GM12878 (cell line): Measurements from ENCODE around the gene SDC1. TPM values are rescaled to one million over a fixed set of nuclear protein-coding genes. Genes with fewer than 3 reads are reported as not detected.

Source experiments
- BACH1 ChIP-seq: fragments of 450-650 bp; IDR thresholded peaks from 2 replicates; pipeline ENCODE4 v1.6.1; 2017; ENCODE audit warnings: mild to moderate bottlenecking, borderline replicate concordance
- BHLHE40 ChIP-seq, 2 experiments: fragments of 450-650 bp in 1 of 2; IDR thresholded peaks; 2 replicates each; pipeline ENCODE4 v1.6.1; 2011 to 2017; ENCODE audit warnings: low read depth in 2 of 2, borderline replicate concordance in 1 of 2, improper control_type of control experiment in 1 of 2, low read length in 1 of 2, mild to moderate bottlenecking in 1 of 2
- BRCA1 ChIP-seq: IDR thresholded peaks from 2 replicates; pipeline ENCODE4 v1.6.1; 2011; ENCODE audit warnings: low read depth, low read length, improper control_type of control experiment
- CBX3 ChIP-seq: fragments of 200-600 bp; sonication (generic); IDR thresholded peaks from 2 replicates; pipeline ENCODE4 v1.6.1; 2016; ENCODE audit warnings: low read depth, borderline replicate concordance
- CEBPB ChIP-seq, 2 experiments: fragments of 150-350 bp in 1 of 2; IDR thresholded peaks; 2 replicates each; pipeline ENCODE4 v1.6.1; 2012 to 2014; ENCODE audit warnings: low read depth in 2 of 2, low read length in 2 of 2, borderline replicate concordance in 1 of 2, inconsistent platforms in 1 of 2
- CHD4 ChIP-seq: fragments of 200-600 bp; sonication (generic); IDR thresholded peaks from 2 replicates; pipeline ENCODE4 v1.6.1; 2016; ENCODE audit warnings: mild to moderate bottlenecking
- CREM ChIP-seq: IDR thresholded peaks from 2 replicates; pipeline ENCODE4 v1.6.1; 2014; ENCODE audit warnings: antibody characterized with exemption, low read depth
- EED ChIP-seq: sonication (generic); IDR thresholded peaks from 2 replicates; pipeline ENCODE4 v1.6.1; 2016; ENCODE audit warnings: antibody characterized with exemption, low read depth
- FOXM1 ChIP-seq: IDR thresholded peaks from 2 replicates; pipeline ENCODE4 v1.6.1; 2012; ENCODE audit warnings: low read depth, mild to moderate bottlenecking, inconsistent platforms, low read length, moderate library complexity
- GATAD2B ChIP-seq: fragments of 450-650 bp; conservative IDR thresholded peaks from 2 replicates; pipeline ENCODE4 v1.6.1; 2017; ENCODE audit warnings: low read depth, mild to moderate bottlenecking, moderate library complexity
- IKZF2 ChIP-seq, 2 experiments: fragments of 450-650 bp; IDR thresholded peaks; 2 replicates each; pipeline ENCODE4 v1.6.1; 2017; ENCODE audit warnings: mild to moderate bottlenecking in 2 of 2, moderate library complexity in 2 of 2
- IRF3 ChIP-seq: fragments of 450-650 bp; IDR thresholded peaks from 2 replicates; pipeline ENCODE4 v1.6.1; 2014; ENCODE audit warnings: mild to moderate bottlenecking
- MTA3 ChIP-seq: IDR thresholded peaks from 2 replicates; pipeline ENCODE4 v1.6.1; 2012; ENCODE audit warnings: low read length, inconsistent platforms, borderline replicate concordance
- NFIC ChIP-seq: IDR thresholded peaks from 2 replicates; pipeline ENCODE4 v1.6.1; 2012; ENCODE audit warnings: low read depth, mild to moderate bottlenecking, inconsistent platforms, low read length, moderate library complexity
- NRF1 ChIP-seq: conservative IDR thresholded peaks from 2 replicates; pipeline ENCODE4 v1.6.1; 2011; ENCODE audit warnings: mild to moderate bottlenecking, low read depth, low read length, improper control_type of control experiment
- PML ChIP-seq: IDR thresholded peaks from 2 replicates; pipeline ENCODE4 v1.6.1; 2012; ENCODE audit warnings: low read length, inconsistent platforms
- POLR2AphosphoS2 ChIP-seq: IDR thresholded peaks from 2 replicates; pipeline ENCODE4 v1.6.1; 2011; ENCODE audit warnings: low read depth, mild to moderate bottlenecking, low read length, improper control_type of control experiment, moderate library complexity
- REST ChIP-seq: IDR thresholded peaks from 2 replicates; pipeline ENCODE4 v1.6.1; 2012; ENCODE audit warnings: mild to moderate bottlenecking, low read depth, low read length
- SIX5 ChIP-seq: IDR thresholded peaks from 2 replicates; pipeline ENCODE4 v1.6.1; 2011; ENCODE audit warnings: mild to moderate bottlenecking, low read depth, low read length, moderate library complexity; ENCODE audit not compliant: severe bottlenecking
- SP1 ChIP-seq: IDR thresholded peaks from one replicate; pipeline ENCODE4 v1.6.1; 2011; ENCODE audit warnings: low read depth, low read length
- USF2 ChIP-seq: IDR thresholded peaks from 2 replicates; pipeline ENCODE4 v1.6.1; 2011; ENCODE audit warnings: low read depth, low read length, improper control_type of control experiment, borderline replicate concordance
- ZBTB11 ChIP-seq: fragments of 450-650 bp; formaldehyde crosslinking; IDR thresholded peaks from 2 replicates; pipeline ENCODE4 v1.5.0; 2022; ENCODE audit warnings: mild to moderate bottlenecking, missing genetic modification characterization
- ZZZ3 ChIP-seq: IDR thresholded peaks from 2 replicates; pipeline ENCODE4 v1.6.1; 2011; ENCODE audit warnings: low read depth; ENCODE audit not compliant: control insufficient read depth, insufficient read length
- polyA plus RNA-seq, 11 experiments: library from polyadenylated mRNA; depleted of rRNA in 4 of 11; unstranded in 6 of 11; stranded (reverse) in 5 of 11; fragments of >200 nt; fragmentation: Nextera tagmentation in 4 of 11; fragmentation: Illumina TruSeq in 1 of 11; extraction: Ambion mirVana in 4 of 11; extraction: Trizol in 1 of 11; gene quantifications; 1 replicate in 1 of 11; 2 replicates in 10 of 11; pipeline versions ENCODE4 v1.2.1 to v1.2.3, GENCODE V29; 2011 to 2016; ENCODE audit warnings: inconsistent platforms in 2 of 11, missing spikeins in 2 of 11, low read depth in 1 of 11
- total RNA-seq, 4 experiments: library from RNA; depleted of rRNA in 3 of 4; stranded (reverse); fragments of >200 nt in 3 of 4; fragmentation: Illumina TruSeq in 1 of 4; extraction: Trizol in 1 of 4; gene quantifications; 2 replicates each; pipeline versions ENCODE4 v1.2.1 to v1.2.3, GENCODE V29; 2013 to 2021

Gene SDC1
- total and polyA plus RNA-seq, 10 of the 15 experiments (the other 5 are each of a cell fraction or from before 2014, with no cell fraction given), result 0.85 to 36.8 (median 23.7) TPM

GRCh38 chr2:20223407-20224163 lies 1.3 kb downstream of the SDC1 start (continued):
- TF ChIP-seq ZBTB11 (CRISPR knock-in tag) (no peak), EED (no peak), NRF1 (no peak), BRCA1 (no peak), POLR2AphosphoS2 (no peak), PML (no peak), BACH1 (no peak), CHD4 (no peak), CBX3 (no peak), IRF3 (no peak), CEBPB (IDR thresholded peaks at IDR 0.05; ENCODE audit: borderline replicate concordance in 1 of 2, low read depth in 2 of 2, low read length in 2 of 2) (no peak), IKZF2 (IDR thresholded peaks at IDR 0.05) (no peak), BHLHE40 (IDR thresholded peaks at IDR 0.05; ENCODE audit: borderline replicate concordance in 1 of 2, low read depth in 2 of 2, low read length in 1 of 2) (peak in 1 of 2 experiments; percentile 57; a peak in 2 of 4 replicates), CREM (no peak), NFIC (no peak), REST (no peak), GATAD2B (peak; percentile 40), SP1 (no peak), SIX5 (no peak), ZZZ3 (no peak), MTA3 (no peak), FOXM1 (no peak), USF2 (no peak)
